Measurements from ENCODE around the gene MRPL27.

Gene MRPL27

GRCh38 chr17:50360486-50361115 is 12.4 kb downstream of the MRPL27 start:
- DNase-seq (ENCODE audit: low read depth), result no peak

- DNase-seq (ENCODE audit: low read depth), result no peak
Observed at GRCh38 chr17:50359998-50360461, 13.0 kb downstream of the MRPL27 start.

- DNase-seq (ENCODE audit: low read depth), result no peak
Observed at GRCh38 chr17:50359005-50359699, 13.8 kb downstream of the MRPL27 start.

GRCh38 chr17:50358177-50358576 is 14.8 kb downstream of the MRPL27 start:
- DNase-seq (ENCODE audit: low read depth), result no peak

- no peak for DNase-seq (ENCODE audit: low read depth)
Observed at GRCh38 chr17:50356892-50357510, 16.0 kb downstream of the MRPL27 start.

- no peak for DNase-seq (ENCODE audit: low read depth)
Observed at GRCh38 chr17:50356418-50356817, 16.6 kb downstream of the MRPL27 start.

GRCh38 chr17:50355701-50356341 is 17.2 kb downstream of the MRPL27 start:
- DNase-seq (ENCODE audit: low read depth), result no peak

- no peak for DNase-seq (ENCODE audit: low read depth)
Observed at GRCh38 chr17:50355336-50355700, 17.7 kb downstream of the MRPL27 start.

GRCh38 chr17:50354776-50355175 is 18.2 kb downstream of the MRPL27 start:
- no peak for DNase-seq (ENCODE audit: low read depth)

- no peak for DNase-seq (ENCODE audit: low read depth)
Observed at GRCh38 chr17:50354198-50354597, 18.8 kb downstream of the MRPL27 start.

GRCh38 chr17:50353600-50354195 is 19.3 kb downstream of the MRPL27 start:
- DNase-seq (ENCODE audit: low read depth), result no peak

- DNase-seq (ENCODE audit: low read depth), result no peak
Observed at GRCh38 chr17:50352693-50353599, 20.0 kb downstream of the MRPL27 start.

GRCh38 chr17:50352072-50352692 is 20.8 kb downstream of the MRPL27 start:
- no peak for DNase-seq (ENCODE audit: low read depth)

- DNase-seq (ENCODE audit: low read depth), result no peak
Observed at GRCh38 chr17:50350733-50351132, 22.3 kb downstream of the MRPL27 start.

GRCh38 chr17:50349243-50349600 is 23.8 kb downstream of the MRPL27 start:
- DNase-seq (ENCODE audit: low read depth), result no peak

GRCh38 chr17:50348522-50349242 is 24.3 kb downstream of the MRPL27 start:
- no peak for DNase-seq (ENCODE audit: low read depth)

GRCh38 chr17:50347894-50348291 is 25.1 kb downstream of the MRPL27 start:
- no peak for DNase-seq (ENCODE audit: low read depth)

- DNase-seq (ENCODE audit: low read depth), result no peak
Observed at GRCh38 chr17:50347117-50347893, 25.7 kb downstream of the MRPL27 start.

GRCh38 chr17:50346313-50347116 is 26.5 kb downstream of the MRPL27 start:
- DNase-seq (ENCODE audit: low read depth), result no peak
